Right lobe of liver (tissue), 6 donors: ENCODE data around the gene ROR2. TPM values are rescaled to one million over a fixed set of nuclear protein-coding genes. Genes with fewer than 3 reads are reported as not detected.
A peak's percentile ranks its signal among the peaks of the same experiment; 100 is the strongest.

Source experiments
- ATAC-seq, 4 donors: fragments of 200-7000 bp; cut with Tn5 transposase; one replicate each; pipeline ENCODE4 v1.9.1; 2020; ENCODE audit warnings: mild to moderate bottlenecking in 4 of 4, moderate library complexity in 4 of 4
- DNase-seq, 3 donors: peaks; one replicate each; pipeline ENCODE4 v3.0.0-alpha.2; 2020
- H3K27ac ChIP-seq, 3 donors: fragments of 200-600 bp; one replicate each; pipeline ENCODE4 v1.8.0; 2022
- H3K27me3 ChIP-seq, 2 donors: fragments of 200-600 bp; one replicate each; pipeline ENCODE4 v1.8.0; 2022
- H3K36me3 ChIP-seq, 4 donors: fragments of 200-600 bp; sonication (generic) in 1 of 4; one replicate each; pipeline versions ENCODE4 v1.5.1 to v1.8.0; 2017 to 2022; ENCODE audit warnings: control low read depth in 1 of 4
- H3K4me1 ChIP-seq, 4 donors: fragments of 200-600 bp; sonication (generic) in 1 of 4; one replicate each; pipeline versions ENCODE4 v1.5.1 to v1.8.0; 2017 to 2022; ENCODE audit warnings: control low read depth in 1 of 4
- H3K4me3 ChIP-seq, 3 donors: fragments of 200-600 bp; one replicate each; pipeline ENCODE4 v1.8.0; 2022
- H3K9me3 ChIP-seq, 4 donors: fragments of 200-600 bp; sonication (generic) in 1 of 4; one replicate each; pipeline versions ENCODE4 v1.5.1 to v1.8.0; 2017 to 2022; ENCODE audit warnings: control low read depth in 1 of 4
- POLR2A ChIP-seq: fragments of 450-650 bp; IDR thresholded peaks from one replicate; pipeline ENCODE4 v1.6.1; 2017; ENCODE audit warnings: antibody characterized with exemption, mild to moderate bottlenecking
- WGBS: methylation state at CpG from one replicate; pipeline ENCODE4 v1.1.6; 2018; ENCODE audit warnings: low coverage, low lambda C conversion rate; ENCODE audit not compliant: insufficient coverage; ENCODE audit errors: missing lambda C conversion rate; 5-methylcytosine and 5-hydroxymethylcytosine counted together
- intact Hi-C, 2 donors: fragments of 100-400 bp; cut with DNase I; formaldehyde crosslinking; loops; one replicate each; pipeline versions ENCODE4 v1.11.2 to v1.14.1; 2022
- long read RNA-seq: library from polyadenylated mRNA; unstranded; transcript quantifications from one replicate; pipeline ENCODE4 v2.0.0, GENCODE V29; 2019
- total RNA-seq, 6 experiments: library from RNA; depleted of rRNA in 2 of 6; stranded (reverse); fragments of >200 nt in 2 of 6; fragmentation: NEBNext Ultra II Directional in 3 of 6; extraction: Animal tissue kit (Norgen Biotek cat#: 25700) in 3 of 6; gene quantifications; one replicate each; pipeline versions ENCODE4 v1.1.0 to v1.2.4, GENCODE V29; 2016 to 2023
- TF ChIP-seq, protein P1 (sequence below), 4 donors: fragments of 200-600 bp in 3 of 4; fragments of 450-650 bp in 1 of 4; IDR thresholded peaks; one replicate each; pipeline versions ENCODE4 v1.5.1 to v1.8.0; 2016 to 2022; ENCODE audit warnings: antibody characterized with exemption in 4 of 4, mild to moderate bottlenecking in 2 of 4
- donor health status: DM: no; HTN: yes; CAD: no.
- donor health status: DM: no; HTN: no; CAD: no.
- donor health status: DM: no; HTN: no; CAD: no.
- donor health status: DM: no; HTN: yes; CAD: no.
- donor health status: DM: no; HTN: yes; CAD: no.

ROR2 gene
- 1 to 10 TPM in 2 of 6 experiments, under 1 TPM in 3, not detected in 1; 0.12 to 1.2 (median 0.49) TPM for total RNA-seq
- long read RNA-seq, result 0 reads

DNA sequence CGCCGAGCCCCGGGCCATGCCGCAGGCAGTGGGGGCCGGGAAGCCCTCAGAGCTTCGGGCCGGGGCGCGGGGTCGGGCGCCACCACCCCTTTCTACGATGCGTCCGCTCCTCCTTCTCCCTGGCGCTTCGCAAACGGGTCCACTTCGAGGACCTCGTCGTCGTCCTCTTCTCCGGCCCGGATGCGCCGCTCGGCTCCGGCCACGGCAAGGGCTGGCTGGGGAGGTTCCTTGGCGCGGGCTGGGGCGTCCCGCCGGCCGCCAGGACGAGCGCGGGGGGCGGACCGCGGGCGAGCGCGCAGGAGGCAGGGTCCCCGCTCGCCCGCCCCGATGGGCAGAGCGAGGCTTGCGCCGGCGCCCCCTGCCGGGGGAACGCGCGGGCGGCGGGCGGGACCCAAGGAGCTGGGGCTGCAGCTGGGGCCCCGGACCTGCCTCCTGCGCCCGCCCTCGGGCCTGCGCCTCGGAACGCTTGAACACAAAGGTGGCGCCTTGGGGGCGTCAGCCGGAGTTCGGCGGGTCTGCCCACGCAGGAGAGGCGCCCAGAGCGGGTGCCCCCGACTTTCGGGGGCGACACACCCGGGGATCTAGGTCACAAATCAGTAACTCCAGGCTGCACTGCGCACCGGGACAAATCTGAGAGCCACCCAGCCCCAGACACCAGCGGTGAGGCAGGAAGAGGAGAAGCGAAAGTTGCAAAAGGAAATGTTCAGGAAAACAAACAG is at the start of gene ROR2:
Gene ROR2, minus strand, starts transcription at position 283 of the 719 bp plus-strand sequence.
- whole genome bisulfite sequencing, result 0% methylated on average over 5 of the region's 81 CpGs
- DNase-seq (peak in 2 of 3 donors; percentile 43 to 47), ATAC-seq (peak; percentile 68 to 74 (median 70))
- Histone ChIP-seq H3K4me3 (peak within 1 kb of the TSS; percentile 18 to 31 (median 25)), H3K27me3 (peaks cover 0 to 34% of the 10 kb centered on the region in 2 donors), H3K27ac (no peak within 1 kb of the TSS), H3K36me3 (no peaks in the 10 kb centered on the region), H3K4me1 (peaks cover 0 to 20% (median 0%) of the 10 kb centered on the region in 4 donors), H3K9me3 (no peaks in the 10 kb centered on the region)
- intact Hi-C loops, result no loop called here
- TF ChIP-seq, protein P1, sequence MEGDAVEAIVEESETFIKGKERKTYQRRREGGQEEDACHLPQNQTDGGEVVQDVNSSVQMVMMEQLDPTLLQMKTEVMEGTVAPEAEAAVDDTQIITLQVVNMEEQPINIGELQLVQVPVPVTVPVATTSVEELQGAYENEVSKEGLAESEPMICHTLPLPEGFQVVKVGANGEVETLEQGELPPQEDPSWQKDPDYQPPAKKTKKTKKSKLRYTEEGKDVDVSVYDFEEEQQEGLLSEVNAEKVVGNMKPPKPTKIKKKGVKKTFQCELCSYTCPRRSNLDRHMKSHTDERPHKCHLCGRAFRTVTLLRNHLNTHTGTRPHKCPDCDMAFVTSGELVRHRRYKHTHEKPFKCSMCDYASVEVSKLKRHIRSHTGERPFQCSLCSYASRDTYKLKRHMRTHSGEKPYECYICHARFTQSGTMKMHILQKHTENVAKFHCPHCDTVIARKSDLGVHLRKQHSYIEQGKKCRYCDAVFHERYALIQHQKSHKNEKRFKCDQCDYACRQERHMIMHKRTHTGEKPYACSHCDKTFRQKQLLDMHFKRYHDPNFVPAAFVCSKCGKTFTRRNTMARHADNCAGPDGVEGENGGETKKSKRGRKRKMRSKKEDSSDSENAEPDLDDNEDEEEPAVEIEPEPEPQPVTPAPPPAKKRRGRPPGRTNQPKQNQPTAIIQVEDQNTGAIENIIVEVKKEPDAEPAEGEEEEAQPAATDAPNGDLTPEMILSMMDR (IDR thresholded peaks at IDR 0.05), result peak; percentile 30 to 62 (median 43)
- TF ChIP-seq POLR2A, result no peak

GRCh38 chr9:91995000-91995655 is 45.1 kb upstream of the ROR2 start:
- 7% methylated on average over 8 of the region's 8 CpGs for WGBS
- DNase-seq (no peak), ATAC-seq (no peak)
- Histone ChIP-seq H3K4me3 (no peak overlapping the region), H3K4me1 (no peaks in the 10 kb centered on the region), H3K9me3 (no peaks in the 10 kb centered on the region), H3K36me3 (no peaks in the 10 kb centered on the region), H3K27ac (no peak overlapping the region), H3K27me3 (no peaks in the 10 kb centered on the region)
- TF ChIP-seq, protein P1 (IDR thresholded peaks at IDR 0.05), result no peak
- TF ChIP-seq POLR2A, result no peak
- intact Hi-C loops, result no loop called here

- no peak for TF ChIP-seq POLR2A
- TF ChIP-seq, protein P1 (IDR thresholded peaks at IDR 0.05), result no peak
- intact Hi-C loops, result no loop called here
- DNase-seq (no peak), ATAC-seq (no peak)
- Histone ChIP-seq H3K27ac (no peak overlapping the region), H3K4me3 (no peak overlapping the region), H3K9me3 (no peaks in the 10 kb centered on the region), H3K36me3 (no peaks in the 10 kb centered on the region), H3K4me1 (no peaks in the 10 kb centered on the region), H3K27me3 (no peaks in the 10 kb centered on the region)
- WGBS, result 15% methylated on average over 4 of the region's 4 CpGs
These were observed 44.4 kb upstream of the ROR2 start for GRCh38 chr9:91994422-91994821.

GRCh38 chr9:91992461-91993041 is 42.5 kb upstream of the ROR2 start:
- no peaks in the 10 kb centered on the region for H3K36me3 ChIP-seq
- DNase-seq (no peak), ATAC-seq (no peak)
- 71% methylated on average over 11 of the region's 12 CpGs for WGBS
- no peak overlapping the region for H3K27ac ChIP-seq
- H3K9me3 ChIP-seq, result no peaks in the 10 kb centered on the region
- intact Hi-C loops, result no loop called here
- no peaks in the 10 kb centered on the region for H3K4me1 ChIP-seq
- no peak overlapping the region for H3K4me3 ChIP-seq
- TF ChIP-seq, protein P1 (IDR thresholded peaks at IDR 0.05), result no peak
- no peak for TF ChIP-seq POLR2A
- H3K27me3 ChIP-seq, result no peaks in the 10 kb centered on the region
